Right lobe of liver (tissue), 6 donors: ENCODE measurements around the gene CENPB. TPM values are rescaled to one million over a fixed set of nuclear protein-coding genes. Genes with fewer than 3 reads are reported as not detected.

Experiments used
- ATAC-seq, 4 donors: fragments of 200-7000 bp; cut with Tn5 transposase; one replicate each; pipeline ENCODE4 v1.9.1; 2020; ENCODE audit warnings: mild to moderate bottlenecking in 4 of 4, moderate library complexity in 4 of 4
- DNase-seq, 3 donors: peaks; one replicate each; pipeline ENCODE4 v3.0.0-alpha.2; 2020
- H3K27ac ChIP-seq, 3 donors: fragments of 200-600 bp; one replicate each; pipeline ENCODE4 v1.8.0; 2022
- H3K27me3 ChIP-seq, 2 donors: fragments of 200-600 bp; one replicate each; pipeline ENCODE4 v1.8.0; 2022
- H3K36me3 ChIP-seq, 4 donors: fragments of 200-600 bp; sonication (generic) in 1 of 4; one replicate each; pipeline versions ENCODE4 v1.5.1 to v1.8.0; 2017 to 2022; ENCODE audit warnings: control low read depth in 1 of 4
- H3K4me1 ChIP-seq, 4 donors: fragments of 200-600 bp; sonication (generic) in 1 of 4; one replicate each; pipeline versions ENCODE4 v1.5.1 to v1.8.0; 2017 to 2022; ENCODE audit warnings: control low read depth in 1 of 4
- H3K4me3 ChIP-seq, 3 donors: fragments of 200-600 bp; one replicate each; pipeline ENCODE4 v1.8.0; 2022
- H3K9me3 ChIP-seq, 4 donors: fragments of 200-600 bp; sonication (generic) in 1 of 4; one replicate each; pipeline versions ENCODE4 v1.5.1 to v1.8.0; 2017 to 2022; ENCODE audit warnings: control low read depth in 1 of 4
- CTCF ChIP-seq, 4 donors: fragments of 200-600 bp in 3 of 4; fragments of 450-650 bp in 1 of 4; IDR thresholded peaks; one replicate each; pipeline versions ENCODE4 v1.5.1 to v1.8.0; 2016 to 2022; ENCODE audit warnings: antibody characterized with exemption in 4 of 4, mild to moderate bottlenecking in 2 of 4
- POLR2A ChIP-seq: fragments of 450-650 bp; IDR thresholded peaks from one replicate; pipeline ENCODE4 v1.6.1; 2017; ENCODE audit warnings: antibody characterized with exemption, mild to moderate bottlenecking
- WGBS: methylation state at CpG from one replicate; pipeline ENCODE4 v1.1.6; 2018; ENCODE audit warnings: low coverage, low lambda C conversion rate; ENCODE audit not compliant: insufficient coverage; ENCODE audit errors: missing lambda C conversion rate; 5-methylcytosine and 5-hydroxymethylcytosine counted together
- intact Hi-C, 2 donors: fragments of 100-400 bp; cut with DNase I; formaldehyde crosslinking; loops; one replicate each; pipeline versions ENCODE4 v1.11.2 to v1.14.1; 2022
- total RNA-seq, 6 experiments: library from RNA; depleted of rRNA in 2 of 6; stranded (reverse); fragments of >200 nt in 2 of 6; fragmentation: NEBNext Ultra II Directional in 3 of 6; extraction: Animal tissue kit (Norgen Biotek cat#: 25700) in 3 of 6; gene quantifications; one replicate each; pipeline versions ENCODE4 v1.1.0 to v1.2.4, GENCODE V29; 2016 to 2023
- donor health status: DM: no; HTN: yes; CAD: no.
- donor health status: DM: no; HTN: no; CAD: no.
- donor health status: DM: no; HTN: no; CAD: no.
- donor health status: DM: no; HTN: yes; CAD: no.
- donor health status: DM: no; HTN: yes; CAD: no.

Gene CENPB
- total RNA-seq, 6 experiments from 2014 or later, result 27.8 to 43.1 (median 31.6) TPM

- DNase-seq (peak in 1 of 3 donors; percentile 37), ATAC-seq (no peak)
- H3K9me3 ChIP-seq, result no peaks in the 10 kb centered on the region
- H3K27me3 ChIP-seq, result peaks cover 0 to 6% of the 10 kb centered on the region in 2 donors
- no peak overlapping the region for H3K27ac ChIP-seq
- no peak overlapping the region for H3K4me3 ChIP-seq
- WGBS, result no CpG with 5 or more reads among the region's 7 CpGs
- intact Hi-C loops, result no loop called here
- no peaks in the 10 kb centered on the region for H3K36me3 ChIP-seq
- H3K4me1 ChIP-seq, result peaks cover 0 to 17% (median 0%) of the 10 kb centered on the region in 4 donors
- TF ChIP-seq POLR2A (no peak), CTCF (IDR thresholded peaks at IDR 0.05) (no peak)
Observed at GRCh38 chr20:3755269-3755668, 31.3 kb downstream of the CENPB start.

- no CpG with 5 or more reads among the region's 16 CpGs for WGBS
- ATAC-seq (no peak), DNase-seq (no peak)
- Histone ChIP-seq H3K4me1 (peaks cover 0 to 23% (median 0%) of the 10 kb centered on the region in 4 donors), H3K4me3 (no peak overlapping the region), H3K27ac (no peak overlapping the region), H3K9me3 (no peaks in the 10 kb centered on the region), H3K27me3 (peaks cover 0 to 6% of the 10 kb centered on the region in 2 donors), H3K36me3 (no peaks in the 10 kb centered on the region)
- intact Hi-C loops, result no loop called here
- TF ChIP-seq POLR2A, result no peak
- TF ChIP-seq CTCF (IDR thresholded peaks at IDR 0.05), result no peak
Observed at GRCh38 chr20:3754276-3754630, 32.3 kb downstream of the CENPB start.

GRCh38 chr20:3753501-3754275, 32.9 kb downstream of the CENPB start:
- 90% methylated on average over 12 of the region's 26 CpGs for WGBS
- no peak overlapping the region for H3K27ac ChIP-seq
- H3K4me1 ChIP-seq, result peaks cover 0 to 23% (median 0%) of the 10 kb centered on the region in 4 donors
- no peaks in the 10 kb centered on the region for H3K36me3 ChIP-seq
- peaks cover 0 to 6% of the 10 kb centered on the region in 2 donors for H3K27me3 ChIP-seq
- no peak for ATAC-seq
- H3K4me3 ChIP-seq, result no peak overlapping the region
- TF ChIP-seq CTCF (IDR thresholded peaks at IDR 0.05) (no peak), POLR2A (no peak)
- DNase-seq, result peak in 1 of 3 donors; percentile 40
- intact Hi-C loops, result no loop called here
- H3K9me3 ChIP-seq, result no peaks in the 10 kb centered on the region

- intact Hi-C loops, result no loop called here
- no peak overlapping the region for H3K4me3 ChIP-seq
- peak; percentile 57 to 74 (median 66) for ATAC-seq
- no peaks in the 10 kb centered on the region for H3K9me3 ChIP-seq
- no peaks in the 10 kb centered on the region for H3K36me3 ChIP-seq
- DNase-seq, result no peak
- TF ChIP-seq CTCF (IDR thresholded peaks at IDR 0.05) (peak; percentile 63 to 73 (median 66)), POLR2A (no peak)
- WGBS, result 57% methylated on average over 4 of the region's 4 CpGs
- peaks cover 0 to 23% (median 0%) of the 10 kb centered on the region in 4 donors for H3K4me1 ChIP-seq
- H3K27me3 ChIP-seq, result peaks cover 0 to 6% of the 10 kb centered on the region in 2 donors
- H3K27ac ChIP-seq, result no peak overlapping the region
Observed at GRCh38 chr20:3753098-3753497, 33.4 kb downstream of the CENPB start.
